NK-92 treated with Interleukin-12 subunit alpha and Interleukin-12 subunit beta, amount 100 ng/mL, for 24 hours (cell line): ENCODE results near the gene KDELR3.

Source experiments
- DNase-seq: peaks from one replicate; lab custom pipeline; 2025; lab: John Stamatoyannopoulos, UW

KDELR3 gene

GRCh38 chr22:38467904-38468442, at the start of gene KDELR3:
Gene KDELR3 (plus strand): TSS chr22:38468096. CDS start chr22:38468234, 138 bp downstream.
- no peak for DNase-seq

GRCh38 chr22:38418589-38418988, 49.3 kb upstream of the KDELR3 start:
- no peak for DNase-seq

GRCh38 chr22:38419121-38419857, 48.6 kb upstream of the KDELR3 start:
- no peak for DNase-seq

- DNase-seq, result no peak
Observed at GRCh38 chr22:38419858-38420160, 48.1 kb upstream of the KDELR3 start.

- no peak for DNase-seq
Observed at GRCh38 chr22:38420734-38421133, 47.2 kb upstream of the KDELR3 start.

- no peak for DNase-seq
Observed at GRCh38 chr22:38422611-38423511, 45.0 kb upstream of the KDELR3 start.

- DNase-seq, result no peak
Observed at GRCh38 chr22:38423512-38424503, 44.1 kb upstream of the KDELR3 start.

GRCh38 chr22:38424525-38425080, 43.3 kb upstream of the KDELR3 start:
- DNase-seq, result no peak

- no peak for DNase-seq
Observed at GRCh38 chr22:38426628-38427027, 41.3 kb upstream of the KDELR3 start.

- DNase-seq, result no peak
Observed at GRCh38 chr22:38427465-38427864, 40.4 kb upstream of the KDELR3 start.

GRCh38 chr22:38427940-38428339, 40.0 kb upstream of the KDELR3 start:
- no peak for DNase-seq

GRCh38 chr22:38428714-38429113, 39.2 kb upstream of the KDELR3 start:
- no peak for DNase-seq

- DNase-seq, result no peak
Observed at GRCh38 chr22:38429499-38430068, 38.3 kb upstream of the KDELR3 start.

- no peak for DNase-seq
Observed at GRCh38 chr22:38431266-38432010, 36.5 kb upstream of the KDELR3 start.

GRCh38 chr22:38432264-38432663, 35.6 kb upstream of the KDELR3 start:
- no peak for DNase-seq

- DNase-seq, result no peak
Observed at GRCh38 chr22:38433871-38434270, 34.0 kb upstream of the KDELR3 start.

GRCh38 chr22:38435010-38435409, 32.9 kb upstream of the KDELR3 start:
- DNase-seq, result no peak

GRCh38 chr22:38435965-38436364, 31.9 kb upstream of the KDELR3 start:
- no peak for DNase-seq

- DNase-seq, result no peak
Observed at GRCh38 chr22:38436629-38437395, 31.1 kb upstream of the KDELR3 start.

GRCh38 chr22:38437416-38437815, 30.5 kb upstream of the KDELR3 start:
- DNase-seq, result no peak
